Hematopoietic multipotent progenitor cell treated with erythropoietin and hydrocortisone succinate and interleukin-3 and kit ligand, for 8 days (in vitro differentiated cells): ENCODE results near the gene CRACDL.

ENCODE experiments used
- DNase-seq: peaks from one replicate; pipeline ENCODE4 v3.0.0-alpha.2; 2015

The CRACDL gene

GRCh38 chr2:98924038-98924830 is 11.8 kb downstream of the CRACDL start:
- no peak for DNase-seq

GRCh38 chr2:98923244-98923940 is 12.6 kb downstream of the CRACDL start:
- DNase-seq, result no peak

- no peak for DNase-seq
These were observed 15.0 kb downstream of the CRACDL start for GRCh38 chr2:98921062-98921461.

- DNase-seq, result no peak
These were observed 19.0 kb downstream of the CRACDL start for GRCh38 chr2:98917031-98917471.

- DNase-seq, result no peak
These were observed 20.2 kb downstream of the CRACDL start for GRCh38 chr2:98915751-98916358.

- DNase-seq, result no peak
These were observed 21.1 kb downstream of the CRACDL start for GRCh38 chr2:98914713-98915580.

- no peak for DNase-seq
These were observed 21.9 kb downstream of the CRACDL start for GRCh38 chr2:98913916-98914712.

GRCh38 chr2:98912957-98913915 is 22.8 kb downstream of the CRACDL start:
- no peak for DNase-seq

GRCh38 chr2:98912221-98912851 is 23.7 kb downstream of the CRACDL start:
- no peak for DNase-seq

GRCh38 chr2:98911376-98912154 is 24.5 kb downstream of the CRACDL start:
- DNase-seq, result no peak

GRCh38 chr2:98911126-98911375 is 25.0 kb downstream of the CRACDL start:
- DNase-seq, result no peak

- no peak for DNase-seq
These were observed 25.5 kb downstream of the CRACDL start for GRCh38 chr2:98910349-98911125.

- no peak for DNase-seq
These were observed 26.5 kb downstream of the CRACDL start for GRCh38 chr2:98909317-98910211.

GRCh38 chr2:98908931-98909316 is 27.1 kb downstream of the CRACDL start:
- no peak for DNase-seq

GRCh38 chr2:98907966-98908905 is 27.8 kb downstream of the CRACDL start:
- DNase-seq, result no peak

- no peak for DNase-seq
These were observed 28.6 kb downstream of the CRACDL start for GRCh38 chr2:98907385-98907784.
